Raji (cell line): ENCODE data around the gene ARHGEF25.

Source experiments
- POLR2A ChIP-seq: IDR thresholded peaks from 2 replicates; pipeline ENCODE4 v1.6.1; 2011; ENCODE audit warnings: low read depth, low read length, control low read depth; ENCODE audit not compliant: insufficient read depth

Gene ARHGEF25

DNA sequence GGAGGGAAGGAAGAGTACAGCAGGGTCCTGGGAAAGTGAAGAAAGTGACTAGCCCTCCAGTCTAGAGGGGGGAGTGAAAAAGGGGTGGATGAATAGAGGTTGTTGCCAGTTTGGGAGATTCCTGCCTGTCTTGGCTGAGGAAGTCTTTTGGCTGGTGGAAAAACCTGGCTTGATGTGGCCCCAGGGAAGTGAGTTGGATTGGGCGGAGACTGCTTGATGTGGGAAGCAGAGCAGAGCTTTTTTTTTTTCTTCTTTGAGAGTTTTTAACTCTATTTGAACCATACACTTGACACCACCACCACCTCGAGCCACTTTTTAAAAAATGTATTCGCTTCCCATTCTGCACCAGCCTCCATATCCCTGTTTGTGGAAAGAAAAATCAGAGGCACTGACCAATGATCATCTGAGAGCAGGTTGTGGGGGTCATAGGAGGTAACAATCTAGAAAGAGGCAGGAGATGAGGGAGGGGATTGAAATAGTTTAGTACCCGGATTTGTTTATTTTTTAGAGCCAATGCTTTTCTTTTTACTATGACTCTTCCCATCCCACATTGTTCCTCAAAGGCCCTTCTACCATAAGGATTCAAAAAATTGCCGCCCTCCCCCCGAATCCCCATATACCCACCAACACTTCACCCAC is 7.3 kb upstream of the ARHGEF25 start:
- TF ChIP-seq POLR2A, result no peak

DNA sequence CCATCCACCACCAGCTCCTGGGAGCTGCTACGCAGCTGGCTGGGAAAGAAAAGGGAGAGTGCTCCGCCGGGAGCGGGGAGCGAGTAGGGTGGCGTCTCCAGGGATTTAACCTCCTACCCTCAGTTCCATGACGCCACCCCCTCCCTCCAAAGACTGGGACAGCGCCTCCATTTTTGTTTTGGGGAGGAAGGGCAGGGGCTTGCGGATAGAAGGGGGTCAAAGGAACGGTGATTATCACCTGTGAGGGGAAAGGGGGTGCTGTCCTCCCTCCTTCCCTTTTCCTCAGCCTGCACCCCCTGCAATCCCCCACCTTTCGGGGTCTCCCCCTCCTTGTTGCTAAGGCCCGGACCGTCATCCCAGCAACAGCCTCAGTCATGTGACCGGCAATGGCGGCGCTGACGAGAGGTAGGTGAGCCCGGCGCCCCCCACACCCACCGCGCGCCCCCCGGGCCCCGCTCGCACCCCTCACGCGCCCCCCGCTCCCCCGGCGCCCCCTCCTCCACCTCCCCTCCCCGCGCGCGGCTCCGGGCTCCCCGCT is 6.7 kb upstream of the ARHGEF25 start, which contains the start of gene DTX3:
Gene DTX3 (plus strand): TSS at position 371 of the 538 bp plus-strand sequence. CDS start 1,694 bp downstream, outside the sequence.
- peak; percentile 26; the same call in 1 of the 2 replicates for TF ChIP-seq POLR2A

DNA sequence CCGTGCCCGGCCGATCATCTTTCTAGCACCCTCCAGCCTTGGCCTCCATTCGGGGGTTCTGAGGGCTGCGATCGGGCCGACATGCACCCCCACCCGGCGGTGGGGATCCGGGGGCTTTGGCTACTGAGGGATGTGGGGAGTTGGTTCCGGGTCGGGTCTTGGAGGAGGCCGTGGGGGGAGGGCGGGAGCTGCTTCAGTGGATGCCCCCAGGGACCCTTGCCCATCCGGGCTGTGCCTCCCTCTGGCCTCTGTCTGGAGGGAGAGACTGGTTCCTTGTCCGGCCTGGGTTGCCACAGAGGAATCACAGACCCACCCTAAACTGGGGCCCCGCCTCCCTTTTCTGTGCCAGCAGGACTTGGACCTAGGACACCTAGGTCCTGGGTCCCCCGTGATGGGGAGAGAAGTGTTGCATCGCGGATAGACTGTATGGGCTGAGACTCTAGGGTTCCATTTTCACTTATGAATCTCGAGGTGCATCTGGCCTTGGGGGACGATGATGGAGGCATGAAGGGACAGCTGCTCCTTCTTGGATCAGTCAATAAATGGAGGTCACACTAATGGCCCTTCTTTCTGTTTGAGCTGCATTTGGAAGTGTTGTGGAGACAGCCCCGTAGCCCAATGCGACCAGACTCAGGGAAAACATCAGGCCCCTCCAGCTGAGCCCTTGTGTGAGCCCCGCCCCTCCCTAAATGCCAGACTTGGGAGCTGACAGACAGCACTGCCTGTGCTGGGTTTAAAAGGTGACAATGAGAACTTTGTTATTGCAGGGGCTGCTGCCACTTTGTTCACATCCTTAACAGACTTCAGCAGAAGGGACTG is 6.0 kb upstream of the ARHGEF25 start:
- TF ChIP-seq POLR2A, result no peak

DNA sequence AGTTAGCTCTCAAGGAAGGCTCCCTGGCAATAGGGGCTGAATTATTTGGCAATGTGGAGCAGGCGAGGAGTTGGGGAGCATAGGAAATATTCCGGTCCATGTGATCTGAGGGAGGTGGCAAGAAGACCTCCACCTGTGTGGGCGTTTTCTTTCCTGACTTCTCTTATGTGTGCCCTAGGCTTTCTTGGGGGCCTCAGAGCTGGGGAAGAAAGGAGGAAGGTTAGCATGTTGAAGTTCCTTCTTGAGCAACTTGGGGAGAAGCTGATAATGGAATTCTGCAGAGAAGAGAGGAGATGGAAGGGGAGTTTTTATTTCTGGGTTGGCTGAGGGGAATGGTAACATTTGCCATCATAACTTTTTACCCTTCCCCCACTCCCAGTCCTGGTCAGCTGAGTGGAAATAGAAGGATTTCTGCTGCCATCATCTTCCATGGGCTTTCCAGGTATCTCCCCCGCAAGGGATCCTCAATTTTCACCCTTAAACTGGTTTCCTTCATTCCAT is 5.4 kb upstream of the ARHGEF25 start:
- TF ChIP-seq POLR2A, result no peak

DNA sequence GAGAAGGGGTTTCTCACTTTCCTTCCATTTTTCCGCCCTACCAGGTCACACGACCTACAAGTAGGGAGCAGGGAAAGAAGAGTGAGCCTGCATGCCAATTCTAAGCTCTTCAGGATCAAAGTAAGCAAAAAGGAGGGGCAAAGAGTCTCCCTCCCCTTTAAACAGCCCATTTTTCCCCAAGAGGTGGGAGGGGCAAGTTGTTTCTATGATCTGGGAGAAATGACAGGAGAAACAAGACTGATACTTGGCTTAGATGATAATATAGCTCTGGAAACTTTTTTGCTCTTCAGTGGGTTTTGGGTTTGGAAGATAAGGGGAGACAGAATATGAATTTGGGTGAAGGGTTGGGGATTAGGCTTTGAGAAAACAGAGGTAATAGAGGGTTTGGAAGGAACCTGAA is 4.8 kb upstream of the ARHGEF25 start:
- TF ChIP-seq POLR2A, result no peak

- no peak for TF ChIP-seq POLR2A
These were observed 4.4 kb upstream of the ARHGEF25 start for GRCh38 chr12:57606821-57607220.

GRCh38 chr12:57607958-57608663 is 3.1 kb upstream of the ARHGEF25 start:
- TF ChIP-seq POLR2A, result no peak

DNA sequence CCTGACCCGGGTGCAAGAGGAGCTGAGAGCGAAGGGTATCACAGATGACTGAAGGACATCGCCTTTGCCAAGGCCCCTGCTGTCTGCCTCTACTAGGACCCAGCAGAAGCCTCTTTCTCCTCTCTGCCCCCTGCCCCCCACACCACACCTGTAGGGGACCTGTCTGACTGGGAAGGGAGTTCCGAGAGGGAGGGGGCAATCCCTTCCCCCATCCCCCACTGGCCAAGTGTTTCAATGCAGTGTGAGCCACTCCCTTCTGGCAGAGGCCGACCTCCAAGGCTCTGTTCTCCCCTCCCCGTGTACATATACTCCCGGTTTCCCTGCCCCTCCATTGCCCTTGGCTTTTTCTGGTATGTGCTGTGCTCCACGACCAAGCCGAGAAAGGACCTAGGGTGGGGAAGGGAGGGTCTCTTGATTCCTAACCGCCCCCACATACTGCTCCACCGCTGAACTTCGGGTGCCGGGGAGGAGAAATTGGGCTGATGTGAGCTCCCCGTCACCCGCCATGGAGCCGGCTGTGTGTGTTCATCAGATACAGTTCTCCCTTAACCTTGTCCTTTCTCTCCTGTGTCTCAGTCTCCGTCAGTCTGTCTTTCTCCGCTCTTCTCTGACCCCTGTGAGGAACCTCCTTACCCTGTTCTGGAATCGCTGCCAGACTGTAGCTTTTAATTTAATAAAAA is 2.0 kb upstream of the ARHGEF25 start:
- no peak for TF ChIP-seq POLR2A

DNA sequence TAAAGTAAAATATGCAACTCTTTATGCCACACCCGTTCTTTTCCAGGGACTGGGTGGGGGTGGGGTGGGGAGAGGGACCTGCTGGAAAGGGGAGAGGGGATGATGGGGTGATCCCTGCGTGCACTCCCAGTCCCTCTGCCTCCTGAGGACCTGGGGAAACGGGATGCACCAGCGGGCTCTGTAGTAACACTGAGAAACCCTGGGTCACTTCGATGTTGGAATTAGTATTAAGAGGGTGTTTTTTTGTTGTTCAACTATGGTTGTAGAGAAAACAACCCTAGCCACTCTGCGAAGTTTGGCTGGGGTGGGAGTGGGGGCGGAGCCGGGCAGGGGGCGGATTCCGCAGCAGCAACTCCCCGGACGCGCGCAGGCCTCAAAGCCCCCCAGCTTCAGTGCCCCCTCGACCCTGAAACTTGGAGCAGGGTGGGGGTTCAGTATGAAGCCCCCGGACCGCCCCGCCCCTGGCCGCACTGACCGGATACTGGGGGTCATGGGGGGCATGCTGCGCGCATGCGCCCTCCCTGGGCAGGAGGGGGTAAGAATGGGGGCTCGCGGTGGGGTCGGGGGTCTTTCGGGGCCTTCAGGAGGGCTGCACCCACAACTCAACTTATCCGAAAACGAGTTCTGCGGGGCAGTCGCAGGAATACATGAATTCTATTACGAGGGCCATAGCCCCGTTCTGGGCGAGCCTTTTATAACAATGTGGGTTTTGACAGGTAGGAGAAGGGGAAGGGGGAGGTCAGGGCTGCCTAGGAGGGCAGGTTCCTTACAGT is 1.3 kb upstream of the ARHGEF25 start:
- no peak for TF ChIP-seq POLR2A

DNA sequence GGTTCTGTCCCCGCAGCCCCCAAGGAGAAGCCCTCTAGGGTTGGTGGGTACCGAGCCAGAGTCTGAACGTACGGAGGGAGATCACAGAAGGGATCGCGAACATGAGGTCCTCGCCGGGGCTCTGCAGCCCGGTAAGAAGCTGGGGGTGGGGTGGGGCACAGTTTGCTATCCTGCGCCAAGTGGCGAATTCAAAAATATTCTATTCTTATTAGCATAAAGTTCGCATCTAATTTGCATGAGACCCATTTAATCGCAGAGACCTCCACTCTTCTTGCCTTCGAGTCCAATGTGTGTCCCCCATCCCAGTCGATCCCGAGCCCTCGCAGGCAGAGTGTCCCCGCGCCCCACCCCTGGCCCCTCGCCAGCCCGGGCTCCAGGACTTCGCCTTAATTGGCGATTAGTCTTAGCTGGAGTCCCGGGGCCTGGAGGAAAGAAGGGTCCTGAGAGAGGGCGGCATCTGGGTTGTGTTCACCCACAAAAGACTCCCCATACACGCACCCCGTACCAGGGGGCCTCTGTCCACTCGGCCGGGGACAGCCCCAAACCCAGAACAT is 604 bp upstream of the ARHGEF25 start:
- TF ChIP-seq POLR2A, result no peak

- no peak for TF ChIP-seq POLR2A
These were observed 834 bp downstream of the ARHGEF25 start for GRCh38 chr12:57611827-57612710.

DNA sequence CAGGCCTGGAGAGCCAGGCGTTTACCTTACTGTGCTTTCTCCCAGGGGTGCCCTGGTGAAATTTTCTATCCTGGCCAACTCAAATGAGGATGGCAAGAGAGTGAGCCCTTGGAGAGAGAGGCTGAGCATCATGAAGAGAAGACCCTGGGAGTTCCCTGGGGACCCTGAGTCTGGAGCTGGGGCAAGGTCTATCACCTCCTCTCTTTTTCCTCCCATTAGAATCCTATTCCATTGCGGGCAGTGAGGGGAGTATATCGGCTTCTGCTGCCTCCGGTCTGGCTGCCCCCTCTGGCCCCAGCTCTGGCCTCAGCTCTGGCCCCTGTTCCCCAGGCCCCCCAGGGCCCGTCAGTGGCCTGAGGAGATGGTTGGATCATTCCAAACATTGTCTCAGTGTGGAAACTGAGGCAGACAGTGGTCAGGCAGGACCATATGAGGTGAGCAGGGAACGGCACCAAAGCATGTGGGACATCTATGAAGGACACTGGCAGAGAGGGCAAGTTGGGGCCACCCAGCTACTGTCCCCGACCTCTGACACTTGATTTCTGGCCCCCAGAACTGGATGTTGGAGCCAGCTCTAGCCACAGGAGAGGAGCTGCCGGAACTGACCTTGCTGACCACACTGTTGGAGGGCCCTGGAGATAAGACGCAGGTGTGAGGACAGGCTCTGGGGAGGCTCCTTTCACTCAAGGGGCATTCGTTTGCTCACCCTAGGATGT is 1.6 kb downstream of the ARHGEF25 start:
- TF ChIP-seq POLR2A, result no peak
